CD14-positive monocyte (primary cell): Measurements from ENCODE around the gene SPRN. TPM values are rescaled to one million over a fixed set of nuclear protein-coding genes. Genes with fewer than 3 reads are reported as not detected.
"Not testable (repeated sequence)": the region's sequence is repeated elsewhere in the genome, so short reads cannot be mapped to it uniquely, and the experiment has no call there.

Experiments
- DNase-seq, 3 donors: peaks; one replicate each; pipeline ENCODE4 v3.0.0-alpha.2; 2011 to 2022
- H2AFZ ChIP-seq: 2 replicates; pipeline ENCODE4 v1.6.0; 2012; ENCODE audit warnings: mild to moderate bottlenecking, low read depth, low read length, inconsistent platforms; ENCODE audit not compliant: insufficient read depth, poor library complexity, severe bottlenecking
- H3K27ac ChIP-seq, 2 donors: 1 replicate in 1 of 2; 2 replicates in 1 of 2; pipeline ENCODE4 v1.5.1; 2012 to 2013; ENCODE audit warnings: low read length in 2 of 2, control low read depth in 1 of 2, inconsistent platforms in 1 of 2, low read depth in 1 of 2, mild to moderate bottlenecking in 1 of 2
- H3K27me3 ChIP-seq, 2 donors: one replicate each; pipeline versions ENCODE4 v1.6.0 to v1.6.1; 2011 to 2013; ENCODE audit warnings: low read length in 2 of 2; ENCODE audit not compliant: control insufficient read depth in 2 of 2, insufficient read depth in 2 of 2
- H3K36me3 ChIP-seq, 2 donors: replicated peaks in 1 of 2; 1 replicate in 1 of 2; 2 replicates in 1 of 2; pipeline versions ENCODE4 v1.5.1 to v1.6.1; 2012 to 2013; ENCODE audit warnings: low read length in 2 of 2, control low read depth in 1 of 2, inconsistent platforms in 1 of 2, mild to moderate bottlenecking in 1 of 2; ENCODE audit not compliant: insufficient read depth in 2 of 2, control insufficient read depth in 1 of 2
- H3K4me1 ChIP-seq, 2 donors: 1 replicate in 1 of 2; 2 replicates in 1 of 2; pipeline versions ENCODE4 v1.5.1 to v1.6.1; 2012 to 2013; ENCODE audit warnings: low read length in 2 of 2, control low read depth in 1 of 2, inconsistent platforms in 1 of 2, mild to moderate bottlenecking in 1 of 2, moderate library complexity in 1 of 2; ENCODE audit not compliant: insufficient read depth in 2 of 2, control insufficient read depth in 1 of 2
- H3K4me2 ChIP-seq: replicated peaks from 2 replicates; pipeline ENCODE3; 2012; ENCODE audit warnings: low read length, moderate library complexity, mild to moderate bottlenecking; ENCODE audit not compliant: poor library complexity, severe bottlenecking; ENCODE audit errors: extremely low read depth
- H3K4me3 ChIP-seq, 3 experiments: fragments of 200-600 bp in 1 of 3; sonication (generic) in 1 of 3; replicated peaks in 1 of 3; 1 replicate in 2 of 3; 2 replicates in 1 of 3; pipeline ENCODE4 v1.5.1; 2011 to 2013; ENCODE audit warnings: low read length in 3 of 3, mild to moderate bottlenecking in 3 of 3, control low read depth in 2 of 3, low read depth in 2 of 3, inconsistent platforms in 1 of 3, moderate library complexity in 1 of 3
- H3K79me2 ChIP-seq: 2 replicates; pipeline ENCODE4 v1.6.0; 2012; ENCODE audit warnings: mild to moderate bottlenecking, control low read depth, inconsistent platforms, low read length, moderate library complexity; ENCODE audit not compliant: insufficient read depth
- H3K9ac ChIP-seq: 2 replicates; pipeline ENCODE4 v1.6.0; 2017; ENCODE audit warnings: low read length, mild to moderate bottlenecking; ENCODE audit not compliant: insufficient read depth, poor library complexity, severe bottlenecking
- H3K9me3 ChIP-seq, 2 donors: replicated peaks in 1 of 2; 1 replicate in 1 of 2; 2 replicates in 1 of 2; pipeline versions ENCODE4 v1.5.1 to v1.6.1; 2012 to 2013; ENCODE audit warnings: low read length in 2 of 2, control low read depth in 1 of 2; ENCODE audit not compliant: control insufficient read depth in 1 of 2, insufficient read depth in 1 of 2
- H4K20me1 ChIP-seq: 2 replicates; pipeline ENCODE4 v1.6.0; 2012; ENCODE audit warnings: mild to moderate bottlenecking, low read length, control low read depth, moderate library complexity; ENCODE audit not compliant: insufficient read depth
- H3K27ac Mint-ChIP-seq, 7 donors: one replicate each; pipeline ENCODE4 v1.8.0; 2020; ENCODE audit warnings: mild to moderate bottlenecking in 7 of 7, mixed read lengths in 7 of 7, moderate library complexity in 6 of 7, inconsistent platforms in 2 of 7
- H3K27me3 Mint-ChIP-seq, 3 donors: one replicate each; pipeline ENCODE4 v1.8.0; 2021 to 2022; ENCODE audit warnings: low read depth in 3 of 3, mild to moderate bottlenecking in 3 of 3, mixed read lengths in 3 of 3, moderate library complexity in 3 of 3, inconsistent platforms in 1 of 3
- H3K36me3 Mint-ChIP-seq, 2 donors: one replicate each; pipeline ENCODE4 v1.8.0; 2020; ENCODE audit warnings: mixed read lengths in 2 of 2, inconsistent platforms in 1 of 2, mild to moderate bottlenecking in 1 of 2
- H3K4me1 Mint-ChIP-seq: one replicate; pipeline ENCODE4 v1.8.0; 2020; ENCODE audit warnings: mild to moderate bottlenecking, mixed read lengths
- H3K4me3 Mint-ChIP-seq, 2 donors: one replicate each; pipeline ENCODE4 v1.8.0; 2020; ENCODE audit warnings: mild to moderate bottlenecking in 2 of 2, mixed read lengths in 2 of 2, moderate library complexity in 1 of 2
- H3K9me3 Mint-ChIP-seq, 7 donors: one replicate each; pipeline ENCODE4 v1.8.0; 2020 to 2022; ENCODE audit warnings: mixed read lengths in 7 of 7, mild to moderate bottlenecking in 6 of 7, moderate library complexity in 6 of 7, inconsistent platforms in 2 of 7
- CTCF ChIP-seq: fragments of 200-600 bp; IDR thresholded peaks from one replicate; pipeline ENCODE4 v1.8.0; 2022; ENCODE audit warnings: antibody characterized with exemption, mild to moderate bottlenecking
- WGBS: methylation state at CpG from one replicate; pipeline ENCODE4 v1.1.5; 2013; ENCODE audit warnings: missing lambda C conversion rate; ENCODE audit not compliant: insufficient coverage; 5-methylcytosine and 5-hydroxymethylcytosine counted together
- intact Hi-C, 2 donors: fragments of 100-400 bp; cut with micrococcal nuclease; formaldehyde crosslinking; loops; one replicate each; pipeline versions ENCODE4 v1.15.0 to v1.15.1; 2023
- polyA plus RNA-seq, 3 donors: library from polyadenylated mRNA; depleted of rRNA in 1 of 3; unstranded in 2 of 3; stranded (reverse) in 1 of 3; fragments of 300-500 nt in 2 of 3; fragments of >200 nt in 1 of 3; fragmentation: Illumina TruSeq in 2 of 3; gene quantifications; 1 replicate in 2 of 3; 2 replicates in 1 of 3; pipeline ENCODE4 v1.2.3, GENCODE V29; 2012 to 2021

SPRN gene
- polyA plus RNA-seq, 3 donors: not detected

DNA sequence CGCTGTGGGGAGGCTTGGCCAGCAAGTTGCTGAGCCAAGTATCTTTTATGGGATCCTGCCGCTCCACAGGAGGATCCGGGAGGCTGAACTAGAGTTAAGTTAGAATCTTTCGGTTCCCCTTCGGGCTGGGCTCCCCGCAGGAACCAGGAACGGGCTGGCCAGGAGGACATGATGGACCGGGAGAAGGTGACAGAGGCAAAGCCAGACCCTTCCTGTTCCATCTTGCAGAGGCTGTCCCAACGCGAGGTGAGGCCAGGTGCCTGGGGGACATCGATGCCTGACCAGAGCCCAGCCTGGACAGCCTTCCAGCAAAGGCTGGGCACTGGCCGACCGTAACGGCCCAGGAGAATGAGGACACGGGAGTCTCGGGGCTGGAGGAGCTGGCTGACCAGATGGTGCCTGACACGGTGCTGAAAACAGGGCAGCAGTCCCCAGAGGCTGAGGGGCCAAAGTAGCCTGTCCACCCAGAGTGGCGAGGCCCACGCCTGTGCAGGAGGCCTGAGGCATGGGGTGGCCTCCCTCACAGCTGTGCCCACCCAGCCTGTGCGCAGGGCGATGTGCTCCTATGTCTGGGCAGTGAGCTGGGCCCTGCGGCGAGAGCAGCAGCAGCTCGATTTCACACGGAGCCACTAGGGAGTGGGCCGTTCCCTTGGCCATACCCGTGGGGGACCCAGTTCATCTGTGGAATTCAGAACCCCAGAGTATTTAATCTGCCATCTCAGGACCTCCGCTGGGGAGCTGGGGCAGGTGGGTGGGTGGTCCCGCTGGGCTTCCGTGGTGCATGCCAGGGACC is 47.2 kb downstream of the SPRN start:
- H4K20me1 ChIP-seq: no peaks in the 10 kb centered on the region
- H3K4me2 ChIP-seq: peak overlapping the region; percentile 90
- peaks cover 2% of the 10 kb centered on the region for H3K79me2 ChIP-seq
- H3K4me3 ChIP-seq: peak overlapping the region in 1 of 3 experiments; percentile 88
- peak overlapping the region; percentile 91 for H2AFZ ChIP-seq
- Mint-ChIP-seq H3K4me1 (peaks cover 36% of the 10 kb centered on the region), H3K36me3 (peaks cover 0 to 6% of the 10 kb centered on the region in 2 donors), H3K27ac (no peak overlapping the region), H3K9me3 (peaks cover 0 to 2% (median 0%) of the 10 kb centered on the region in 7 donors), H3K27me3 (peaks cover 6 to 23% (median 19%) of the 10 kb centered on the region in 3 donors), H3K4me3 (peak overlapping the region in 1 of 2 donors; percentile 39)
- H3K9me3 ChIP-seq: no peaks in the 10 kb centered on the region
- H3K4me1 ChIP-seq: peaks cover 43 to 55% of the 10 kb centered on the region in 2 donors
- intact Hi-C loops: loop anchor here in 1 of 2 donors (10.0 kb wide), 1 partner anchor 1072 kb away; the partner anchor contains the start of gene STK32C
- no peak for DNase-seq
- H3K36me3 ChIP-seq: no peaks in the 10 kb centered on the region
- 94% methylated on average over 27 of the region's 30 CpGs for WGBS
- TF ChIP-seq CTCF: no peak
- H3K27me3 ChIP-seq: peaks cover 0 to 6% of the 10 kb centered on the region in 2 donors
- H3K9ac ChIP-seq: peak overlapping the region; percentile 62
- H3K27ac ChIP-seq: no peak overlapping the region

- not testable (repeated sequence) for H3K4me2 ChIP-seq, H3K4me3 ChIP-seq, H3K27ac ChIP-seq, H4K20me1 ChIP-seq, H3K27ac Mint-ChIP-seq, H2AFZ ChIP-seq, H3K27me3 ChIP-seq, H3K9me3 Mint-ChIP-seq, H3K9ac ChIP-seq, H3K36me3 ChIP-seq, H3K79me2 ChIP-seq, H3K9me3 ChIP-seq, H3K36me3 Mint-ChIP-seq, DNase-seq, H3K4me3 Mint-ChIP-seq
- intact Hi-C loops: loop anchor here in 1 of 2 donors (10.0 kb wide), 1 partner anchor 1071 kb away; the partner anchor contains the start of gene STK32C
- WGBS: 100% methylated on average over 1 of the region's 5 CpGs
- peaks cover 42 to 53% of the 10 kb centered on the region in 2 donors for H3K4me1 ChIP-seq
- Mint-ChIP-seq H3K27me3 (peaks cover 6 to 23% (median 21%) of the 10 kb centered on the region in 3 donors), H3K4me1 (peaks cover 32% of the 10 kb centered on the region)
These were observed 48.2 kb downstream of the SPRN start for GRCh38 chr10:133376183-133376582.
